H1 (cell line): ENCODE results near the gene ABCG1. TPM values are rescaled to one million over a fixed set of nuclear protein-coding genes. Genes with fewer than 3 reads are reported as not detected.

Source experiments
- RAD21 ChIP-seq, 2 experiments: IDR thresholded peaks in 1 of 2; conservative IDR thresholded peaks in 1 of 2; 2 replicates each; pipeline ENCODE4 v1.6.1; 2011; ENCODE audit warnings: low read depth in 2 of 2, low read length in 2 of 2, improper control_type of control experiment in 1 of 2, inconsistent platforms in 1 of 2, mild to moderate bottlenecking in 1 of 2, moderate library complexity in 1 of 2
- RFX5 ChIP-seq: IDR thresholded peaks from 2 replicates; pipeline ENCODE4 v1.6.1; 2011; ENCODE audit warnings: low read depth, low read length, improper control_type of control experiment, borderline replicate concordance
- SAP30 ChIP-seq: fragments of 300-600 bp; sonication (generic); IDR thresholded peaks from 2 replicates; pipeline ENCODE4 v1.7.1; 2012; ENCODE audit warnings: low read length, moderate library complexity, mild to moderate bottlenecking, inconsistent platforms; ENCODE audit not compliant: insufficient read depth, insufficient replicate concordance
- TAF7 ChIP-seq: optimal IDR thresholded peaks from 2 replicates; pipeline ENCODE3; 2011; ENCODE audit warnings: low read depth, mild to moderate bottlenecking, inconsistent platforms, low read length, moderate library complexity, borderline replicate concordance
- TCF12 ChIP-seq: IDR thresholded peaks from 2 replicates; pipeline ENCODE4 v1.6.1; 2011; ENCODE audit warnings: low read depth, mild to moderate bottlenecking, low read length
- polyA plus RNA-seq, 7 experiments: library from polyadenylated mRNA; depleted of rRNA in 3 of 7; stranded (reverse) in 5 of 7; unstranded in 2 of 7; fragments of >200 nt in 5 of 7; fragments of 200-250 nt in 2 of 7; gene quantifications; 1 replicate in 5 of 7; 2 replicates in 1 of 7; 4 replicates in 1 of 7; pipeline versions ENCODE4 v1.2.1 to v1.2.3, GENCODE V29; 2011 to 2013; ENCODE audit warnings: missing spikeins in 2 of 7, mixed read lengths in 2 of 7
- total RNA-seq: library from RNA; stranded (reverse); fragmentation: NEBNext Ultra II Directional; extraction: Animal tissue kit (Norgen Biotek cat#: 25700); gene quantifications from 2 replicates; pipeline ENCODE4 v1.2.1, GENCODE V29; 2021
- TF ChIP-seq, protein P1 (sequence below): IDR thresholded peaks from 2 replicates; pipeline ENCODE4 v1.6.1; 2011; ENCODE audit warnings: low read depth, mild to moderate bottlenecking, low read length; ENCODE audit not compliant: insufficient read depth

Gene ABCG1
- total and polyA plus RNA-seq, 2 of the 8 experiments (the other 6 are each of a cell fraction or from before 2014, with no cell fraction given), result 2.1 to 4.0 TPM

DNA sequence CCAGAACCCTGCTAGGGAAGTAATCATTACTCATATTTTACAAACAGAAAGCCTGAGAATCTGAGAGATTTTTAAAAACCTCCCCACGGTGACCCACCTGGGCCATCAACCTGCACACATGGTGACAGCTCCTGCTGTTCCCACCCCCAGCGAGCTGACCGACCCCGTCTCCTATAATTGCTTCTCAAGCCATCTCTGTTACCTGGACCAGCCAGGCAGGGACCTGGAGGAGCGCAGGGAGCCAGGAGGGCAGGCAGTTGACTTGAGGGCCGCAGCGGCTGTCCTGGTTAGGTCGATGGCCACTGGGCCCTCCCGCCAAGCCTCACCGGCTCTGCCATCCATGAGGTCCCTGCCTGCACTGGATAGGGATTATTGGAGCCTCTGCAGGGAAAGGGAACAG is 124.2 kb downstream of the ABCG1 start (continued):
- no peak for TF ChIP-seq RFX5
- TF ChIP-seq TAF7, result no peak
- TF ChIP-seq, protein P1, sequence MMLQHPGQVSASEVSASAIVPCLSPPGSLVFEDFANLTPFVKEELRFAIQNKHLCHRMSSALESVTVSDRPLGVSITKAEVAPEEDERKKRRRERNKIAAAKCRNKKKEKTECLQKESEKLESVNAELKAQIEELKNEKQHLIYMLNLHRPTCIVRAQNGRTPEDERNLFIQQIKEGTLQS, result no peak
- TF ChIP-seq TCF12, result no peak
- no peak for TF ChIP-seq RAD21 (IDR thresholded peaks at IDR 0.05 in 1 of 2, conservative IDR thresholded peaks at IDR 0.05 in 1 of 2; ENCODE audit: low read depth in 2 of 2, low read length in 2 of 2)
- TF ChIP-seq SAP30, result no peak
- TF ChIP-seq, all 59 proteins: peak for 0
